Fibroblast of villous mesenchyme (primary cell): ENCODE results near the gene SDCBP2. TPM values are rescaled to one million over a fixed set of nuclear protein-coding genes. Genes with fewer than 3 reads are reported as not detected.

Experiments used
- DNase-seq: peaks from one replicate; pipeline ENCODE4 v3.0.0-alpha.2; 2010; ENCODE audit warnings: low read depth
- H3K4me3 ChIP-seq: 2 replicates; pipeline ENCODE4 v1.5.1; 2011; ENCODE audit warnings: low read depth, mild to moderate bottlenecking, low read length
- total RNA-seq: library from RNA; depleted of rRNA; stranded (reverse); fragments of >200 nt; gene quantifications from 2 replicates; pipeline ENCODE4 v1.2.3, GENCODE V29; 2012
- TF ChIP-seq, protein P1 (sequence below): IDR thresholded peaks from 2 replicates; pipeline ENCODE4 v1.5.1; 2012; ENCODE audit warnings: low read depth, mild to moderate bottlenecking, low read length; ENCODE audit not compliant: insufficient read depth

Gene SDCBP2
- total RNA-seq, 1 donor = 0.43 TPM

DNA sequence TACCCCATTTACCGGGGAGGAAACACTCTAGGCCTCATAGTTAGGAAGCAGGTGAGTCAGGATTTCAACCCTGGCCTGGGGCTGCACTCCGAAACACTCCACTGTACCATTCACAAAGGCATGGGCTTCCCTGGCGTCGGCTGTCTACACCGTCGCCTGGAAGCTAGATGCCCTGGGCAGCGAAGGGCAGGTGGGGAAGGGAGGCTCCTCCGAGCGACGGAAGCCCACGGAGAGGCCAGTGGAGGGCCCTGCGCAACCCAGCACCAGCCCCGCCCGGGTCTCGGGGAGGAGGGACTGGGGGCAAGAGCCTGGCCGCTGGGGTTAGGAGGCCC lies 16.1 kb downstream of the SDCBP2 start:
- TF ChIP-seq, protein P1, sequence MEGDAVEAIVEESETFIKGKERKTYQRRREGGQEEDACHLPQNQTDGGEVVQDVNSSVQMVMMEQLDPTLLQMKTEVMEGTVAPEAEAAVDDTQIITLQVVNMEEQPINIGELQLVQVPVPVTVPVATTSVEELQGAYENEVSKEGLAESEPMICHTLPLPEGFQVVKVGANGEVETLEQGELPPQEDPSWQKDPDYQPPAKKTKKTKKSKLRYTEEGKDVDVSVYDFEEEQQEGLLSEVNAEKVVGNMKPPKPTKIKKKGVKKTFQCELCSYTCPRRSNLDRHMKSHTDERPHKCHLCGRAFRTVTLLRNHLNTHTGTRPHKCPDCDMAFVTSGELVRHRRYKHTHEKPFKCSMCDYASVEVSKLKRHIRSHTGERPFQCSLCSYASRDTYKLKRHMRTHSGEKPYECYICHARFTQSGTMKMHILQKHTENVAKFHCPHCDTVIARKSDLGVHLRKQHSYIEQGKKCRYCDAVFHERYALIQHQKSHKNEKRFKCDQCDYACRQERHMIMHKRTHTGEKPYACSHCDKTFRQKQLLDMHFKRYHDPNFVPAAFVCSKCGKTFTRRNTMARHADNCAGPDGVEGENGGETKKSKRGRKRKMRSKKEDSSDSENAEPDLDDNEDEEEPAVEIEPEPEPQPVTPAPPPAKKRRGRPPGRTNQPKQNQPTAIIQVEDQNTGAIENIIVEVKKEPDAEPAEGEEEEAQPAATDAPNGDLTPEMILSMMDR = no peak
- DNase-seq = no peak
- H3K4me3 ChIP-seq = no peak overlapping the region

DNA sequence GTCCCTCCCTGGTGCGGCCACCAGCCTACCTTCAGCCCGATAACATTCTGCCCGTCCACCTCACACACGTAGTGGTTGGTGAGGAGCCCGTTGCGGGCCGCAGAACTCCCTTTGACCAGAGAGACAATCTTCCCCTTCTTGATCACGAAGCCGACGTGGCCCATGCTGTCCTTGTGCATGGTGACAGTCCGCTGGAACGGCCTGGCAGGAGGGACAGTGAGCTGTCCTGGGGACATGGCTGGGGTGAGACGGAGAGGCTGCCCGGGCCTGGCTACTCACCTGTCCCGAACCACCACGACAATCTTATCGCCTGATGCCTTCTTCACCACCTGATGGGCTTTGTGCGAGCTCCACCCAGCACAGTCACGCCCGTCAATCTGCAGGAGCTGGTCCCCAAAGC lies 16.6 kb downstream of the SDCBP2 start:
- TF ChIP-seq, protein P1 = no peak
- no peak overlapping the region for H3K4me3 ChIP-seq
- DNase-seq = no peak

DNA sequence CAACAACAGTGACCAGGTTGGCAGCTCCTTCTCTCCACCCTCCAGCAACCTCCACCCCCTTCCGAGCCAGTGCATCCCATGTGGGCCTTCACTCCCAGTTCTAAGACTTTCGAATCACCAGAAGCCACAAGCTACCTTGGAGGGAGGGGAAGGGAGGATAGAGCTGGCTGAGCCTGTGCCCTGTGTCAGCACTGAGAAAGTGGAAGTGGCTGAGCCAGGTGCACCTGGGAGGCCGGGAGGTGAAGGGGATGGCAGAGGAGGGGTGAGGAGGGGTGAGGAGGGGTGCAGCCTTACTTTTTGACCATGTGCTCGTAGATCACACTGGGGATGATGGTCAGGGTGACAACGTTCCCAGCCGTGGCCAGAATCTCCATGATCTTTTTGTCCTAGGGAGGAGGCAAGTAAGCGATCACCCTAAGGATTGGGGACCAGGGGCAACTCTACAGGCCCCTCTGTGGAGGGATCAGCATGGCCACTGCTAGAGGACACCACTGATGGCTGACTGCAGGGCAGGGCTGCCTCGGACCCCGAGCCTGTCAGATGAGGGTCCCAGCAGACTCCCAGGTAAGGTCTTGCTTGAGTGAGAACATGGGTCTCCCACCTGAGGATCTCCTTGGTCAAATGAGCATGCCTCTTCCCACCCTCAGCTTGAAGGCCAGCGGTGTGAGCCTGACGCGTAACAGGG lies 18.3 kb downstream of the SDCBP2 start:
- TF ChIP-seq, protein P1 = no peak
- no peak for DNase-seq
- no peak overlapping the region for H3K4me3 ChIP-seq

DNA sequence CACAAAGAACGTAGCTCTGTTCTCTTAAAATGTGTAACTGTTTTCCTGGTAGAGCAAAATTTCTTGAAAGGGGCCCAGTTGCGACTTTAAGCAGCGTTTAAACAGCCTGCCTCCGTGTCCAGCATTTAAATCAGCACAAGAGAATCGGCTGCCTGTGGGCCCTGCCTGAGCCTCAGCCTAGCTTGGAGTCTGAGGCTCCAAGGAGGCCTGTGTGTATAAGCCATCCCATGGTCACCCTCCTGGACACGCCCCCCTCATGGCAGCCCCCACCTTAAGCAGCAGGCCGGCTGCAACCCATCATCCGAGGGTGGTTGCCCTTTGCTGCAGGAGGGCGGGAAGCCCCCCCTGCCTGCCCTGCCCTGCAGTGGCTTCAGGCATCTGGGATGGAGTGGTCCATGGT lies 18.9 kb downstream of the SDCBP2 start:
- H3K4me3 ChIP-seq = no peak overlapping the region
- TF ChIP-seq, protein P1 = no peak
- no peak for DNase-seq

DNA sequence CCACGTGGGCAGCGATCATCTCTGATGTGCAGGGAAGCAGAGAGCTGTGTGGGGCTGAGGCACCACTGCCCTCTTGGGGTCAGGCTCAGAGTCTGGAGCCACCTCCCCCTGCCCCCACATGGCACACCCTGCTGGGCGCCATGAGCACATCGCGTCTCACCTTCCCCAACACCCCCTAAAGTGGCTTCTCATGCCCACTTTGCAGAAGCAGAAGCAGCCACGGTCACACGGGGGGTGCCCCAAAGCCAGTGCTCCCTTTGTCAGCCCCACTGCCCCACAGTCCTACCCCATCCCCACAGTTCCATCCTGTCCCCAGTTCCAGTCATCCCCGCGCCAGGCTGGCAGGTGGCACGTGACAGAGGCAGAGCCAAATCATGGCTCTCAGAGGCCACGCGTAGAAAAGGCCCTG lies 19.5 kb downstream of the SDCBP2 start:
- no peak overlapping the region for H3K4me3 ChIP-seq
- DNase-seq = no peak
- TF ChIP-seq, protein P1 = no peak

DNA sequence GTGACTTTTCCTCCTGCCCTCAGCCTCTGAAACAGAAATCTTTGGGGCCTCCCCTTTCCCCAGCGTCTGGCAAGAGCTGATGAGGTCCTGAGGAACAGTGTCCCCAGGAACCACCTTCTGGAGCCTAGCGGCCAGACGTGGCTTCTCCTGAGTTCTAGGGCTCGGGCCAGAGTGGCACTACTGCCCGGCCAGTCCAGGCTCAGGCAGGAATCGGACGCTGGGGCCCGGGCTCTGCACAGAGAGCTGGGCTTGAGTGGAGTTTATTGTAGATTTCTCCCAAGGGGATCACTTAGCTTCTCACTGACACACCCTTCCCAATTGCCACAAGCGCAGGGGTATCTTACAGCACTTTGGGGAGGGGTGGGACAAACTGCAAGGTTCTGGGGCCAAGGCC lies 20.2 kb downstream of the SDCBP2 start:
- TF ChIP-seq, protein P1 = no peak
- no peak for DNase-seq
- H3K4me3 ChIP-seq = no peak overlapping the region
